Measurements from ENCODE around the gene AP5B1.

GRCh38 chr11:65790104-65790901 is 9.5 kb upstream of the AP5B1 start:
- TF ChIP-seq CTCF (conservative IDR thresholded peaks at IDR 0.05; ENCODE audit: low read length), result no peak
- TF ChIP-seq EZH2phosphoT487 (IDR thresholded peaks at IDR 0.05; ENCODE audit: borderline replicate concordance, low read depth, low read length), result no peak
